ENCODE measurements around the gene VPS16.
"Not testable (repeated sequence)": the region's sequence is repeated elsewhere in the genome, so short reads cannot be mapped to it uniquely, and the experiment has no call there.

Gene VPS16

DNA sequence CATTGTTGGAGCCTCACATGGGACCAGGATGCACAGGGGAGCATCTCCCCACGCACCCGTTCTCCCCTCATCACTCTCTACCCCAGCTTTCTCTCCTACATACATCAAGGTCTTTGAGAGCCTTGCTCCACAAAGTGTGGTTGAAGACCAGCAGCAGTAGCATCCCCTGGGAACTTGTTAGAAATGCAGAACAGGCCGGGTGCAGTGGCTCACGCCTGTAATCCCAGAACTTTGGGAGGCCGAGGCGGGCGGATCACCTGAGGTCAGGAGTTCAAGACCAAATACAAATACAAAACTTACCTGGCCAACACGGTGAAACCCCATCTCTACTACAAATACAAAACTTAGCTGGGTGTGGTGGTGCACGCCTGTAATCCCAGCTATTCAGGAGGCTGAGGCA is 32.6 kb upstream of the VPS16 start:
- DNase-seq: not testable (repeated sequence)

DNA sequence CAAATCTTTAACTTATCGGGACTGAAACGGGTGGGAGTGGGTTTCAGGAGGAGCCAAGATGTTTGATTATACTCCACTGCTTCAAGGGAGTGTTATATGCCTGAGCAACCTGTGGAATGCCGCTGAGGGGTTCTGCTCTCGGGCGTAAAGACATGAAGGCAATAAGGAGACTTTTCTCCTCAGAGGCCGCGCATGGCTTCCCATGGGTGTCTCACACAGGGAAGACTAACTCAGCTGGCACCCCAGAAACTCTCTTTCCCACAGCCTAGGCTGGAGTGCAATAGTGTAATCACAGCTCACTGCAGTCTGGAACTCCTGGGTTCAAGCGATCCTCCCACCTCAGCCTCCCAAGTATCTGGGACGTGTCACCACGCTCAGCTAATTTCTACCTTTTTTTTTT is 30.9 kb upstream of the VPS16 start:
- no peak for DNase-seq

DNA sequence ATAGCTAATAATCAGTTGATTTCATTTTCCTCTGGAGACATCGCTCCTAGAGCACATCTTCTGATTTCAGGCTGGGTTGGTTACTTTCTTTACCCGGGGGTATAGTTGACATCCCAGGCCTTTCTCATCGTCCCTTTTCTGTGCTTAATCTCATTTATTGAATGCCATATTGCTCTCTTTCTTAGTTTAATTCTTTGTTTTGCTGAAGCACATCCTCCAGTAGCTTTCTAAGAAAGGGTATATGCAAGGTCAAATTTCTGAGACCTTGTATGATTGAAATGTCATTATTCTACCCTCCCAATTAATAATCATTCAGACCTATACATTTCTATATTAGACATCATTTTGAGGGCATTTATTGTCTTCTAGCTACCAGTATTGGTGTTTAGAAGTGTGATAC is 28.4 kb upstream of the VPS16 start:
- DNase-seq: no peak

DNA sequence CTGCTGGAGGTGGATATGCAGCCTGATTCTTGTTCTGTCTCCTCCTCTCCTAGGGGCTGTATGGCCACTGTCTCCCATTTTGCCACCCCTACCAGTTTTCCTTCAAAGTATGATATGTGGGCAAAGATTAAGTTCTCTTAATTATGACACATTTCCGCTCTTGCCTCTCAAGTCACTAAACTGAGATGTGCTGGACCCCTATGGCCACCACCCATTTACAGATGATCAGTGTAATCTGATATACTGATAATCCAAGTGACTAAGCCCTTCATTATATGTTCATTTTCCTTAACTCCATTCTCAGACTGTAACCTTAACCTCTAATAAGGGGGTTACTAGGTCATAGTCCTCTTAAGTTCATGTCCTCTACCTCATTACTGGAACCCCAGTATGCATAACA is 26.5 kb upstream of the VPS16 start:
- DNase-seq: no peak

DNA sequence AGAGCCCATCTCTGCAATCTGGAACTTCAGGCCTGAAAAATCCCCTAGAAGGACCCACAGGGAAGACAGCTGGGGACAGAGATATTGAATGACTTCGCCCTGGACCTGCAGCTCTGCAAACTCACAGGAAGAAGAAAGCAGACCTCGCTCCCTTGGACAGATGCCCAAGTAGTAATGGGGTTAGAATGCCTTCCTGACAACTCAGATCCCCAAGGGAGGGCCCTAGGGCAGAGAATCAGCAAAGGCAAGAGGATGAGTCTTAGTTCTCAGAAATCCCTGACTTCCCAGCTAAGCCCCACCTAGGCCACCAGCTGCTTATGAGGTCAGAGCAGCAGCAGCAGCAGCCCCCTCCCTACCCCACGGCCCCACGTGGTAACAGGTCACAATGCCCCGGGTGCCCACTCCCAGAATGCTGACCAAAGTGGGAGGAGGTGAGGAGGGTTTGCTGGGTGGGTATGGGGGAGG is 25.9 kb upstream of the VPS16 start, which contains the start of gene C20orf141:
TSS of gene C20orf141 (plus strand) at position 401 of the 465 bp plus-strand sequence. CDS start 198 bp downstream, outside the sequence.
- DNase-seq: peak; percentile 94

DNA sequence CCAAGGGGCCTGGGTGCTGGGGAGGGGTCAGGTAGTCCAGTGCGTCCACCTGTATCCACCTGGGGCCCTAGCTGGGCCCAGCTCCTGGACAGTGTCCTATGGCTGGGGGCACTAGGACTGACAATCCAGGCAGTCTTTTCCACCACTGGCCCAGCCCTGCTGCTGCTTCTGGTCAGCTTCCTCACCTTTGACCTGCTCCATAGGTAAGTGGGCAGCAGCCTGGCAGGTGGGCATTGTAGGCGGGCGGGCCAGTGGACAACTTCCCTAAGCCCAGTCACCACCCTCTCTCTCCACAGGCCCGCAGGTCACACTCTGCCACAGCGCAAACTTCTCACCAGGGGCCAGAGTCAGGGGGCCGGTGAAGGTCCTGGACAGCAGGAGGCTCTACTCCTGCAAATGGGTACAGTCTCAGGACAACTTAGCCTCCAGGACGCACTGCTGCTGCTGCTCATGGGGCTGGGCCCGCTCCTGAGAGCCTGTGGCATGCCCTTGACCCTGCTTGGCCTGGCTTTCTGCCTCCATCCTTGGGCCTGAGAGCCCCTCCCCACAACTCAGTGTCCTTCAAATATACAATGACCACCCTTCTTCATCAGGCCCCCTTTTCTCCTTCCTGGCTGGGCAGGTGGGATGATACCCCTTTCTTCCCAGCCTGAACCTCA is 25.2 kb upstream of the VPS16 start:
- DNase-seq: no peak

DNA sequence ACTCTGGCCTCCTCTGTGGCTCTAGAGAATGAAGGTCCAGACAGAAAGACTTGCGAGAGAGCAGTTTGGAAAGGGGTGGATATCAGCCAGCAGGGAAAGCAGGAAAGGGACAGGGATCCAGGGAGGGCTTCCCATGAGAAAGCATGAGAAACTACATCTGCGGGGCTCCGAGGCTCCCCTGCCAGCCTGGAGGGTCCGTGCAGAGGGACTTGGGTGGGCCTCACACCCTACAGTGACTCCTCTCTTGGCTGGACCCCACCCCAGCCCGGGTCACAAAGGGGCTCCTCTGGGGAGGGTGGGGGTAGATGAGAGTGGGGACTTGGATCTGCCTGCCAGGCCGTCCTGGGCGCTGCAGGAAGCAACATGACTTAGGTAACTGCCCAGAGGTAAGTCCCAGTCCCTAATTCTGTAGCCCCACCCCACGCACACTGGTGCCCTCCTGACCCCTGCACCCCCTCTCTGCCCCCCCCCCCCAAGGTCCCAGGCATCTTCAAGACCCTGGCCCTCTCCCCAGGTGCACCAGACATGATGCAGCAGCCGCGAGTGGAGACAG is 24.4 kb upstream of the VPS16 start, which contains the start of gene TMEM239:
TSS of gene TMEM239 (plus strand) at position 335 of the 553 bp plus-strand sequence. CDS start at position 526, 191 bp downstream.
- no peak for DNase-seq

DNA sequence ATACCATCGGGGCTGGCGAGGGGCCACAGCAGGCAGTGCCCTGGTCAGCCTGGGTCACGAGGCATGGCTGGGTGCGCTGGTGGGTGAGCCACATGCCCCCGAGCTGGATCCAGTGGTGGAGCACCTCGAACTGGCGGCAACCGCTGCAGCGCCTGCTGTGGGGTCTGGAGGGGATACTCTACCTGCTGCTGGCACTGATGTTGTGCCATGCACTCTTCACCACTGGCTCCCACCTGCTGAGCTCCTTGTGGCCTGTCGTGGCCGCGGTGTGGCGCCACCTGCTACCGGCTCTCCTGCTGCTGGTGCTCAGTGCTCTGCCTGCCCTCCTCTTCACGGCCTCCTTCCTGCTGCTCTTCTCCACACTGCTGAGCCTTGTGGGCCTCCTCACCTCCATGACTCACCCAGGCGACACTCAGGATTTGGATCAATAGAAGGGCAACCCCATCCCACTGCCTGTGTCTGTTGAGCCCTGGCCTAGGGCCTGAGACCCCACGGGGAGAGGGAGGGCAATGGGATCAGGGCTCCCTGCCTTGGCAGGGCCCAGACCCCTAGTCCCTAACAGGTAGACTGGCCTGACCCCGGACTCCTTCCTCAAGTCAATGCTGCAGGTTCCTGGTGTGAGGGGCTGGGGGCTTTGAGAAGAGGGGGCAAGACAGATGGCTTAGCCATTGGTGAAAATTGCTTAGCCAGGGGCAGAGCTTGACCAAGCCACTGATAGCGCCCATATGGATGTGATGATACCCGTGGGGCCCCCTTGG is 23.8 kb upstream of the VPS16 start:
- DNase-seq: no peak

DNA sequence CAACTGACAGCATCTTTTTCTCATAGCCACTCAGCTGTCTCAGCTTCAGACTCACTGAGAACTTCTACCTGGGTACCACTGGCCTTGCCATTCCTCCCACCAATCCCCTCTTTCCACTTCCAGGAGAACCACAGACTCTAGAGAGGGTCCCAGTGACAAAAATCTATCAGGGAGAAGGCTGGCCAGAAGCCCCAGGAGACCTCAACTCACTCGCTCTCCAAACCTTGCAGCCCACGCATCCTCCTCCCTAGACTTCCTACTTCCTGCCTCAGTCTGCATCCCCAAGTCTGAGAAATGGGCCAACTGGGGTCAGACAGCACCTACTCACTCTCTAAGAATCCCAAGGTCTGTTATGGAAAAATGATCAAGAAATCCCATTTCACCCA is 23.2 kb upstream of the VPS16 start:
- DNase-seq: no peak

DNA sequence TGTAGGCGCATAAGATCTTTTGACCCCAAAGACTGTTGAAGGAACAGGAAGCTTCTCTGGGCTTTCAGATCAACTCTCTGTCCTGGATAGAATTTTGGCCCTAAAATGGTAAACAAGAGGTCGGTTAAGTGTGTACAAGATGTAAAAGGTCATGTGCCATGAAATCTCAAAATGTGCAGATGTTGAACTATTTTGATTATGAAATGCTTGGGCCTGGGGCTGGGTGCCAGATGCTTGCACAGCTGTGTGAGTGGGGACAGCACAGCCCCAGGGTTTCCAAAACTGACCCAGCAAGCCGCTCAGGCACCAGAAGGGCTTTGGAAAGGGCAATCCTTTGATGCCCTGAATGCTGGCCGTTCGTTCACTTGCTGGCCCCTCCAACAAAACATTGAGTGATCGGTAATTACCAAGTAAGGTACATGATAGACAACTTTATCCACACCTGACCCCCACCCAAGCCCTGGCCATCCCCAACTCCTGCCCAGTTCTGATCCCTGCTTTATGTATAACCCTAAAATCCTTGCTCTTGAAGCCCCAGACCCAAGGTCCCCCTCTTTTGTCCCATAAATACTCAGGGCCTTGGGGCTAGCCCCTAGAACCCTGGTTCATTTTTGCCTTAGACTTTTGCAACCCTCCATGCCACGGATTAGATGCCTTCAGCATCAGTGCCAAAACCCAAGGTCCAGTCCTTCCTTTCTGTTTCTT is 22.5 kb upstream of the VPS16 start:
- no peak for DNase-seq

DNA sequence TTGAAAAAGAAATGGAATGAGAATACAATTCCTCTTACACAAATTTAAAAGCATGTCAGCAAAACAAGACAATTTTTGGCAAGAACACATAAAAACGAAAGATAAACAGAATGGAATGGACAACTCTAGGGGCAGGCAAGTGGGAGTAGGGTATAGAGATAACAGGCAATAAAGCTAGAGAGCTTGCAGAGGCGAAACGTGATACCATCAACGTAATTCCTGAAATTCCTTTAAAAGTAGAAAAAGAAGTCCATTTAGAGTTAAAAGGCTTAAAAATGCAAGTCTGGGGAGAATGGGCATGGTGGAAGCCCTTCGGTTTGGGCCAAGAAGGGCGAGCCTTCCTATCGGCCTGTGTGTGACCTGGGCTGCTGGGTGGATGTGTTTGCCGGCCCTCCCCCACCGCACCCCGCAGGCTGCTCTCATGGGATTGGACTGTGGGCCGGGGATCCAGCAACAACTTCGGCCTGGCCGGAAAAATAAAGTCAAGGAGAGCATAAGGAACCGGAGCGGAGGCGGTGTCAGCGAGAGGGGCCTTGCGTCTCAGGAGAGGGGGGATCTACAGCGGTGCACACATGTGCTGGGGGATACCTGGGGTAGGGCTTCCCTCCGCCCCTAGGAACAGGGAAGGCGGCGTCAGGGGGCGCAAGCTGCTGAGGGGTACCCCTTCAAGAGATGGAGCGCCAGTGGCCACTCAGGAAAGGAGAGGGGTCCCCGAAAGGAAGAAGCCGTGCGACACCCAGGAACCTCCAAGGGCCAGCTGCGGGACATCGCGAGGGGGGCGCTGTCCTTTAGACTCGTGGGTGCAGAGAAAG is 20.3 kb upstream of the VPS16 start:
- no peak for DNase-seq

DNA sequence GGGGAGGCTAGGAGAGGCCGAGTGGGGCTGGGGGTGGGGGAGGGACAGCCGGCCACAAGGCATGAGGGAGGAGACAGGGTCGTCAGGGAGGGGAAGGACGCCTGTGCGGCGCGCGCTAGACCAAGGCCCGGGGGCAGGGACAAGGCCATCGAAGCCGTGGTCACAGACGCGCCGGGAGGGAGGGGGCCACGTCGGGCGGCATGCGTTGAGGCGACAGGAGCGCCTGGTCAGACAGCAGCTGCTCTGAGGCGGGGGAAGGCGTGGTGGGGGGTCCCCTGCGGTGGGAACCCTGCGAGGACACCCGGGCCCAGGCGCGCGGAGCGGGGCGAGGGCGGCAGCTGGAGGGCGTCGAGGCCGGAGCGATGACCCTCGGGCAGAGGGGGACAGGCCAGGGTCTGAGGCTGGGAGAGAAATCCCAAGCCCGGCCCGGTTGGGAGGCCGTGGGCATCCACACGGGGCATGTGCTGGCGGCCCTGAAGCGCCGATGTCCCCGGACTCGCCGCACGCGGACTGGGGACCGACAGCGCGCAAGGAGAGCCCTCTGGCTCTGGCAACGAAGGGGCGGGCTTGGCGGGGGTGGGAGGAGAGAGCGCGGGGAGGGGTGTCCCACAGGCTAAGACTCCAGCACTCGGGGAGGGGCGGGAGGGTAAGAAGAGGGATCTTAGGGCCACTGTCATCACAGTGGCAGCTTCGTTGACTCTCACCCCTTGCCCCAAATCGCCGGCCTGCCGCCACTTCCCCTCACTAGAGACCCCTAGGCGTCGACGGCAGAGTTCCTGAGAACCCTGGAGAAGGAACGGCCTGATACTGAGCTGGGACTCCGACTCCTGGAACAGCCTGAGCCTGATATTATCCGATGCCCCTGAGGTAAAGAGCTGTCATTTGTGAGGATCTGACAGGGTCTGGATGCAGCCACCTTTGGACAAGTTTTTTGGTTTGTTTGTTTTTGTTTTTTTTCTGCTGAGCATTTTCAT is 19.4 kb upstream of the VPS16 start:
- no peak for DNase-seq

DNA sequence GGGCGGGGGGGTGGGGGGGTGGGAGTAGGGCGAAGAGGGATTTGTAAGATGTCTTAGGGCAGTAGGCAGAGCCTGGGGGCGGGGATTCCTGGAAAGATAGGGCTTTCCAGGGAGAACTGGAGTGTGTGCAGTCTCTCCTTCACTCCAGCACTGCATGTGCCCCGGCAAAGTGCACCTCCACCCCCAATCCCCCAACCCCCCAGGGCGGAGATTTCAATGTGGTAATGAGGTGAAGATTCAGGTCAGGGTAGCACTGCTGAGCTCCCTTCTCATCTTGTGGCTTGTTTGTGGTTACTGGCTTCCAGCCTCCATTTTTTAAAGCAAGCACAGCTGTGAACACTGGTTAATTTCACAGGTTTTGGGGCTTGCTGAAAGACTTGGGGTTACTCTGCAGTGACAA is 18.5 kb upstream of the VPS16 start:
- no peak for DNase-seq

DNA sequence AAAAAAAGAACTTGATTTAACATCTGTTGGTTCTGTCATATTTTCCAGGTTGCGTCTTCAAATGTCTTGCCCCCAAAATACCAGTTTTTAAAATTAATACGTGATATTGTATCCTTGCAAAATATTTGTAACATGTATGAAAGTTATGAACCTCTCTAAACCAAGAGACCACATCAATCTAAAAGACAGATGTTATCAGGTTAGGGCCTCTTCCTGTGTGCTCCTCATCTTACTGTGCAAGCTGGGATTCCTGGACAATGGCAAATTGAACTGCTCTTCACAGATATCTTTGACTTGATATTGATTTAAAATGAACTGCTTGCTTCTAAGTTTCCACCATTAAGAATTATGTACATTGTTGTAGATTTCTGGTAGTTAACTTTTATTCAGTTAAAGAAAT is 14.8 kb upstream of the VPS16 start:
- DNase-seq: no peak

DNA sequence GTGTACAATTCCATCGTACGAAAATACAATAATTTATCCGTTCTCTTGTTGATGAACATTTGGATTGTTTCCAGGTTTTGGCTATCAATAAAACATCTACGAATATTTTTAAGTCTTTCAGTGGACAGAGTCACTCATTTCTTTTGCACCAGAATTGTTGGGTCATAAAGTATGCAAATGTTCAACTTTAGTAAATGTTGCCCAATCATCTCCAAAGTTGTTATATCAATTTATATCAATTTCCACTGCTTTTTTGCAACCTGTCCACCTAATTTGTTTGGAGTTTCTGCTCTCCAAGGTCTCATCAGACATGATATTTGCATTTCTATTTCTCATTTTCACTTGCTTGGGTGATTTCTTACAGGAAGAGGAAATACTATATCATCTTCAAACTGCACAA is 13.9 kb upstream of the VPS16 start:
- DNase-seq: no peak

DNA sequence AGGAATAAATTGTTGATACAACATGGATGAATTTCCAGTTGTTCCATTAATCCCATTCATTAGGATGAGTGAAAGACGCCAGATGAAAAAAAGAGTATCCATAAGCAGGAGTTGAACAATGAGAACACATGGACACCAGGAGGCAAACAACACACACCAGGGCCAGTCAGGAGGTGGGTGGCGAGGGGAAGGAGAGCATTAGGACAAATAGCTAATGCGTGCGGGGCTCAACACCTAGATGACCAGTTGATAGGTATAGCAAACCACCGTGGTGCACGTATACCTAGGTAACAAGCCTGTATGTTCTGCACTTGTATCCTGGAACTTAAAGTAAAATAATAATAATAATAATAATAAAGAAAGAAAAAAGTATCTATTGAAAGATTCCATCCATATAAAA is 11.2 kb upstream of the VPS16 start:
- no peak for DNase-seq

DNA sequence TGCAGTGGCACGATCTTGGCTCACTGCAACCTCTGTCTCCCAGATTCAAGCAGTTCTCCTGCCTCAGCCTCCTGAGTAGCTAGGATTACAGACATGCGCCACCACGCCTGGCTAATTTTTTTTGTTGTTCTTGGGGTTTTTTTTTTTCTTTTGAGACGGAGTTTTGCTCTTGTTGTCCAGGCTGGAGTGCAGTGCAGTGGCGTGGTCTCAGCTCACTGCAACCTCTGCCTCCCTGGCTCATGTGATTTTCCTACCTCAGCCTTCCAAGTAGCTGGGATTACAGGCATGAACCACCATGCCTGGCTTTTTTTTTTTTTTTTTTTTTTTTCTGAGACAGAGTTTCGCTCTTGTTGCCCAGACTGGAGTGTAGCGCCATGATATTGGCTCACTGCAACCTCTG is 9.3 kb upstream of the VPS16 start:
- DNase-seq: not testable (repeated sequence)

DNA sequence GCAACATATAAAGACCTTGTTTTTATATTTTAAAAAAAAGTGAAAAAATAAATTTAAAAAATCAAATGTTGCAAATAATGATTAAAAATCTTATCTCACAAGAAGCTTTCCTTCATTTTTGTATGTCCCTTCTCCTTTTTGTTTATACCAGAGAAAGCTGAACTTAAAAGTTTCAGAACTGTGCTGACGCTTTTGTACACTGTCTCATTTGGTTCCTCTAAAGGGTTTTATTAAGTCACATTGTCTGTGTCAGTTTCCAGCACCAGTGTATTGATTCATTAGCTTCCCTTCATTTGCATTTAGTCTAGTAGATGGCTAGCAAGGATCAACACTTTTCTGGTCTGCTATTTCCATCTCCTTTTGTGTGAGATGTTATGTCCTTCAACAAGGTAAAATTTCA is 6.8 kb upstream of the VPS16 start:
- no peak for DNase-seq

DNA sequence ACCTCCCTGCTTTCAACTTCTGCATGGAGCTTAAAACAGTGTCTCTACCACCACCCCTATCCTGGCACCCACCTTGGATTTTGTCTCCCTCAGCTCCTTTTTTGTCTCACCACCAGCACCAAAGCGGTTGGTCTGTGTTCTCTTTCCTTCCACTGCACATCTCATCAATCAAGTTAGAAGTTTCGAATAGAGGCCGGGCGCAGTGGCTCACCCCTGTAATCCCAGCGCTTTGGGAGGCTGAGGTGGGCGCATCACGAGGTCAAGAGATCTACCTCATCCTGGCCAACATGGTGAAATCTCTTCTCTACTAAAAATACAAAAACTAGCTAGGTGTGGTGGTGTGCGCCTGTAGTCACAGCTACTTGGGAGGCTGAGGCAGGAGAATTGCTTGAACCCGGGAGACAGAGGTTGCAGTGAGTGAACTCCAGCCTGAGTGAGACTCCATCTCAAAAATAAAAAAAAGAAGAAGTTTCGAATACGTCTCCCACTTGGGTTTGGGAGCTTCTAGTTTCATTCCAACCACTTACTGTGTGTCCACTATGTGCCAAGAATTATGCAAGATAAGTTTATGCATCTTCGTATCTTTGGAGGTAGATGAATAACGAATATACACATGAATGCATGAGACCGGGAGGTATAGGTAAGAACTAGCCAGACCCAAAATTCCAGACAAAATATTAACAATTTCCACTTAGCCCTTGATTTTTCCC is 6.0 kb upstream of the VPS16 start:
- DNase-seq: no peak

DNA sequence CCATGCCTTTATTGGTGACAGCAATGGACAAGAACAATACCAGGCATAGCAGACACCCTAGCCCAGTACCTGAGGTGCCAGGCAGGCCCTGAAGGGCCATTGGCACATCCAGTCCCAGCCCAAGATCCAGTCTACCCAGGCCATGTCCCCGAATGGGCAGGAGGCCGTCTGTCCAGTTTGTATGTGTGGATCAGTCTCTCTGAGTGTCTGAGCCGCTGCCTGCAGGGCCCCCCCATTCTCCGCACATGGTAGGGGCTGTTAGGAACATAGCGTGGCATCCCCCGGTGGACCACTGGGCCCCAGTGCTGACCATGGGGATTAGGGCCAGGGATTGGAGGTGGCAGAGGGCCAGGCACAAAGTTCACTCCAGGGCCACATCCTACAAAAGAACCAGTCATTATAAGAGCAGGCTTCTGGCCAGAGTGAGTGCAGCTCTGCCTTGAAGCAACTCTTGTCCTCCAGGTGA is 5.2 kb upstream of the VPS16 start:
- no peak for DNase-seq

DNA sequence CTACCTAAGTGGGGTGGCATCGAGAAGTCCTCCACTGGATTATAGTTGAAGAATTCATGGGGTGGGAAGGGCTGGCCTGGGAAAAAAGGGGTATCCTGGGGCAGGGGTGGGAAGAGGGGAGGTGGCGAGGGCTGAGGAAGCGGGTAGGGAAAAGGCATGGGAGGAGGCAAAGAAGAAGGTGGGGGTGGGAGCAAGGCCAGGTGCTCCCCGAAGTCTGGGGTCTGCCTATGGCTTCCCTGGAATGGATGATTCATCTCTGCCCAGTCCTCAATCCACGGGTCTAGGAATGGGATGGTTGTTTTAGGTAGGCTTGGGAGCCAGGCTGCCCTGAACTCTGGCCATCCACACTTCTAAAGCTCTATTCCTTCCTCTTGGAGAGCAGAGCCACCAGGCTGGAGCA is 4.5 kb upstream of the VPS16 start:
- no peak for DNase-seq
